HPDE6-E6E7 (cell line): ENCODE measurements around the gene RSPH1.
A peak's percentile ranks its signal among the peaks of the same experiment; 100 is the strongest.

Experiments
- DNase-seq: peaks from one replicate; pipeline ENCODE4 v3.0.0; 2011; ENCODE audit warnings: missing footprints; ENCODE audit errors: extremely low spot score

The RSPH1 gene

DNA sequence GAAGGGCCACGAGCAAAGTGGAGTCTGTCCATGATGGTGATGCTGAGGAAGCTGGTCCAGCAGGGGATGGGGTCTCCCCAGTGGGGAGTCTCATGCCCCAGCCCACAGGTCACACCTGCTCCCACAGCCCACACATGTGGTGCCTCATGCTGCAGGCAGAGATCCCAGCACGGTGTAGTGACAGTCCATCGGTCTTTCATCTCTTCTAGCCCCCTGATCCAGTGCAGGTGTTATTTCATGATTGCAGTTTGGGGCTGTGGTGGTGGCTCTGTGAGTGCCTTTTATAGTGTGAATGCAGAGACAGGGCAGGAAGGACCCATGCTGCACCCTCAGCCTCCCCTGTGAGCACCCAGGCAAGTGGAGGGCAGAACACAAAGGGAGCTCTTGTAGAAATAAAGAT is 47.3 kb downstream of the RSPH1 start:
- no peak for DNase-seq

DNA sequence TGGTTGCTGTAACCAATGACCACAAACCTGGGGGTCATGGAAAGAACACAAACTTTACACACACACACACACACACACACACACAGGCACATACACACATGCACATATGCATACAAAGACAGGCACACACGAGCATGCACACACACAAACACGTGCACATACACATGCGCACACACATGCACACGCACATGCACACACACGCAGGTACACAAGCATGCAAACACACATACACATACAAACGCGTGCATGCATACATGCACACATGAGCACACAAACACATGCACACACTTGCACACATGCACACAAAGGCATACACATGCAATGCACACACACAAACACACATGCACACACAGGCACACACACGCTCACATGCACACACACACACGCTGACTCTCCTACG is 48.3 kb downstream of the RSPH1 start:
- DNase-seq, result no peak

DNA sequence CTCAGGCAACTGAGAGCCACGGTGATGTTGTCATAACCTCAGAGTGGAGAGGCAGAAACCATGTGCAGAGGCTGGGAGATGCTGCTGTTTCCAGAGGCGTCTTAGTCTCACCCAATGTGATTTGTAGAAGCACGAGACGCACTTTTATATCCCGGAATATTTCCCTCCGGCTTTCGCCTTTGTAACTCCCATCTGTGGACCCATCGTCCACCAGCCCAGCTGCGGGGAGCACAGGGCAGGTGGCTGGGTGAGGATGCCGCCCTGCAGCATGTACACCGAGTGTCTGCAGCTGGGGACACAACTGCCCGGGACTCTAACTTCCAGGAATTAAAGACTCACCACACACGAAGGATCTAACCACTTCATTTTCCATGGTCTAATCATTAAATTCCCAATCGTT is 48.8 kb downstream of the RSPH1 start:
- no peak for DNase-seq

DNA sequence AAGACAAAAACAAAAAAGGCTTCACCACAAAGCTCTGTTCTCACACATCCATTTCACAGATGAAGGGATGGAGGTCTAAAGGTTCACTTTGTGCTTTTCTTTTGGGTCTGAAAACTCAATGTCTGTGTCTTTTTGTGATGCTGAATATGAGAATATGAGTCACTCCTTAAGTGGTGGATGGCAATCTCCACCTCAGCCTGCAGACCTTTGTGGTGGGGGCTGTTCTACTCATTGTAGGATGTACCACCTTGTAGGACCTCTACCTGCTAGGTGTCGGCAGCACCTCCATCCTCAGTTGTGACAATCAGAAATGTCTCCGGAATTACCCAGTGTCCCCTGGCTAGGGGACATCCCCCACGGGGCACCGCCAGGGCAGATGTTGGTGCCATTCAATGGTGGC is 49.5 kb downstream of the RSPH1 start:
- no peak for DNase-seq

DNA sequence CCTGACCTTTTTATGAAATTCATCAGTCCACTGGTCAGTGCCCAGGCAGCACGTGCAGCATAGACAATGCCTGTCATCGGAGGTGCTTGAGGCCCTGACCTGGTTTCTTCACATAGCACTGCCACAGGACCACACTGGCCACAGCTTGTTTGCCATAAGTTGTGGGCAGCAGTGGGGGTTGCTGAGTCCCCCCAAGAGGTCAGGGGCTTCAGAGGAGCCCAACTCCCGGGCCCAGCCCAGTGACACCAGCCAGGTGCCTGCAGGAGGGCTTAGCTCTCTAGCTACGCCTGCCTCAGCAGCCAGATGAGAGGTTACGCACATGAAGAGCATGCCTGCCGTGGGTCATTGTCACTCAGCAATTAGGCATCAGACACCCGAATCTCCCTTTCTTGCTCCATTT is 50.7 kb downstream of the RSPH1 start:
- no peak for DNase-seq

DNA sequence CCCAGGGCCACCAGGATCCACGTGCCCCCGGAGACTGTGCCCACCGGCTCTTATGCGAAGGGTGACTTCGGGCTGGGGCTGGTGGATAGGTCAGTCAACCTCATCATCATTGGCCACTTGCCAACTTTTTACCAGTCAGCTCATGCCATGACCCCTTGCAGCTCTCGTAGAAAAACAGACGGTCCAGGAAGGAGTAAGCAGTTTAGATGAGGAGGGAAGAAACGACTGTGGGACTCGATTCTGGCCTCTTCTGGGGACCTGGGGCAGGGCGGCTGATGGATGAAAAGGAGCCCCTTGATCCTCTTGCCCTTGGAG is 51.3 kb downstream of the RSPH1 start:
- DNase-seq, result no peak

DNA sequence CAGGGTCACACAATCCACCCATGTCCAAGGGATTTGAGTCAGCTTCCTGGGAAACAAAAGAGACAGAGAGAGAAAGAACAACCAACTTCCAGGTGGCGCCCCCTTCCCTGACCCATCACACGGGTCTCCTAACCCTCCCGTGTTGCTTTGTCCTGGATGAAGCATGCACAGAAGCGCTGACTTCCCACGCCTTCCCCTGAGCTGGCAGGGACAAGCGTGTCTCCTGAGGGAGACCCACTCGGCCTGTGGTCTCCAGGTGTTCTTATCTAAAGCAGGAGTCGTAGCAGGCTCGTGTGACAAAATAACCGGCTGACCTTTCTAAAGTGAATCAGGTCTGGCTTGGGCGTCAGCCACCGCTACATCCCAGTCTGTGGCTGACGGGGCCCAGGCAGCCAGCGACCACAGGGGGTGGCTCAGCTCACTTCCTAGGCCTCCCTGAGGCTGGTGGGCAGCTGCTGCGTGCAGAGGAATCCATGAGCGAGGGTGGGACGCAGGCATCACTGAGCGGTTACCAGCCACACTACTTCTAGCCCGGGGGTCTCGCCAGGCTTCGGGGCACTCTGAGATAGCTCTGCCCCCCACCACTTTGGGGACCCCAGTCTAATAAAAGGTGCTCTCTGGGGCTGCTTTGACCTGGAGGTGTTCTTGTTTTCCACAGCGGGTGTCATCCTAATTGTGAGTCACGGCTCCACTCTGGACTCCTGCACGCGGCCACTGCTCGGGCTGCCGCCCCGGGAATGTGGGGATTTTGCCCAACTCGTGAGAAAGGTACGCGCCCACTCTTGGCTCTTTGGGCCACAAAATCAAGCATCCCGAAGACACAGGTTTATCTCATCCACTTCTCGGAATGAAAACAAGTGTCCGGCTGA is 51.9 kb downstream of the RSPH1 start:
- no peak for DNase-seq

DNA sequence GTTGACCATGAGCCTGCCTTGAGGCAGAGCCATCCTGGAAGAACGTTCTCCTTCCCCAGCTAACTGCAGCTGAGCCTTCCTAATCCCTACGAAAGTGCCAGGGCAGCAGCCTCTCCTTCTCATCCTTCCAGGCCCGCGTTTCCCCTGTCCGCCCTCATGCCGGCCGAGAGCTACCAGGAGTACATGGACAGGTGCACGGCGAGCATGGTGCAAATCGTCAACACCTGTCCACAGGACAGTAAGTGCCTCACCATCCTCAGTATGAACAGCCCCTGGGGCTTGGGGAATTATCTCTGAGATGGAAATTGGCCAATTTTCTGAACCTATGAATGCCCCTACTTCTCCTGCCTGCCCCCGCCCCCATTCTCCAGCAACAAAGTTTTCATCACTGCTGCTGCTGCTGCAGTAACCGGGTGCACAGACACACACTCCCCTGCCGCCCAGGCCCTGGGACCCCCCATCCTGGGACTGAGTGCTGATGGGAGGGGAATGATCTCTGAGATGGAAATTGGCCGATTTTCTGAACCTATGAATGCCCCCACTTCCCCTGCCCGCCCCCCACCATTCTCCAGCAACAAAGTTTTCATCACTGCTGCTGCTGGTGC is 52.7 kb downstream of the RSPH1 start:
- no peak for DNase-seq

DNA sequence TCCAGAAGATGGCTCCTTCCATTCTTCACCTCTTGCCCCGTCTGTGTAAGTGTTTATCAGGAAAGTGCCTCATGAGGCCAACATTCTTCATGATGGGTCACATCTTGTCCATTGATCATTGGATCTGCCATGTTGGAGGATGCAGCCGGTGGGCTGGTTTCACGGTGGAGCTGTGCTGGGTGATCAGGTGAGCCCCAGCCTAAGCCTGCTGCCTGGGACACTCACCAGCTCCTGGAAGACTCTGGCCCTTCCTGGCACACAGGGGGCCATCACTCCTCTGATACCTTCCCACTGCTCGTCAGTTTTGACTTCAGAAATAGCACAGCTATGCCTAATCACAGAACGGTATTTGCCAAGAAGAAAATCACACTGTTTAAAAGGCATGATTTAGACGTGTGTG is 54.1 kb downstream of the RSPH1 start:
- DNase-seq, result no peak

DNA sequence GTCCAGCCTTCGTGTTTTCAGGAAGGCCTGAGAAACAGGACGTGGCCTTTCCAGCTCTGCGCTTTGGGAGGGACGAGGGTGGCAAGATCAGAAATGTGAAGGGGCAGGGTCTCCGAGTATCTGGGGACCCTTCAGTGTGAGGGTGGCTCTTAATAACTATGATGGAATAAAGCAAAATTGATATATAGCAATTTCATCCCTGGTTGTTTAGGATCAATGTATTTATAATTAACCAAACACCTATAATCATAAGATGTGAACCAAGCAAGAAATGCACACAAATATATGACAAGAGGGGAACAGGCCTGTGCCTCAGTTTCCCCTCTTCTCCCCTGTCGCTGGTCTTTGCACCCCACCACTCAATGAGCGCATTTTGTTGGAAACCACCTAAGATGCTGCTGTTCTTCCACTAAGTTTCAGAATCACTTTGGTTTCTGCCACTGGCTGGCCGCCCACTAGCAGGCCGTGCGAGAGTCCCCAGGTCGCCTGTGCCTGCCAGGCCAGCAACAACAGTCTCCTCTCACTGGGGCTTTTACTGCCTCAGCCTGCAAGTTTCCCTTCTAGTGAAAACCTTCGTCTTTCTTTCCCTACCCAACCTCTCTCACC is 55.7 kb downstream of the RSPH1 start:
- DNase-seq, result no peak

DNA sequence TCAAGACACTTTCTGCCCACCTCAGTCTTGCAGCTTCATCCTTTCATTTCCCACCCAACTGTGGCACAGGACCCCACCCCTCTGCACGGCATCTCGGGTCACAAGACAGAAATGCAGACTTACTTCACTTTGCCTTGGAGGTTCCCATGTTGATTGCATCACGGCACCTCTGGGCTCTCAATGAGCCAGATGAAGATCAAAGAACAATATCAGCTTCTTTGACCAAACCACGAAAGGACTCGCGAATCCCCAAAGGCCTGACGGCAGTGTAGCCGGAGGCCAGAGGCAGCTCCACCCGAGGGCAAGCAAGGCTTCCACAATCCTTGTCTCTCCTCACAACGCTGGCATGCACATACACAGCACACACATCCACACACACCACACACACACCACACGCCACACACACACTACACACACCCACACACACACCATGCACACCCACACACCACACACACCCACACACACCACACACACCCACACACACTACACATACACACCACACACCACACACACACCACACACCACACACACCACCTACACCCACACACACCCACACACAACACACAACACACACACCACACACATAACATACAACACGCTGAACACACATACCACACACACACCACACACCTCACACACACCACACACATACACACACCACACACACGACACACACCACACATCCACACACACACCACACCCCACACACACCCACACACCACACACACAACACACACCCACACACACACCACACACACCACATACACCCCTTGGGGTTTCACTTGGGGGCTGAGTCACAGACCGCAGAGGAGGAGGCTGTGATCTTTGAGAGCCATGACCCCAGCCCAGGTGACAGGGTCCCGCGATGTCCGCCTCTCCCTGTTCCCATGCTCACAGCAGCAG is 56.5 kb downstream of the RSPH1 start:
- DNase-seq, result no peak

DNA sequence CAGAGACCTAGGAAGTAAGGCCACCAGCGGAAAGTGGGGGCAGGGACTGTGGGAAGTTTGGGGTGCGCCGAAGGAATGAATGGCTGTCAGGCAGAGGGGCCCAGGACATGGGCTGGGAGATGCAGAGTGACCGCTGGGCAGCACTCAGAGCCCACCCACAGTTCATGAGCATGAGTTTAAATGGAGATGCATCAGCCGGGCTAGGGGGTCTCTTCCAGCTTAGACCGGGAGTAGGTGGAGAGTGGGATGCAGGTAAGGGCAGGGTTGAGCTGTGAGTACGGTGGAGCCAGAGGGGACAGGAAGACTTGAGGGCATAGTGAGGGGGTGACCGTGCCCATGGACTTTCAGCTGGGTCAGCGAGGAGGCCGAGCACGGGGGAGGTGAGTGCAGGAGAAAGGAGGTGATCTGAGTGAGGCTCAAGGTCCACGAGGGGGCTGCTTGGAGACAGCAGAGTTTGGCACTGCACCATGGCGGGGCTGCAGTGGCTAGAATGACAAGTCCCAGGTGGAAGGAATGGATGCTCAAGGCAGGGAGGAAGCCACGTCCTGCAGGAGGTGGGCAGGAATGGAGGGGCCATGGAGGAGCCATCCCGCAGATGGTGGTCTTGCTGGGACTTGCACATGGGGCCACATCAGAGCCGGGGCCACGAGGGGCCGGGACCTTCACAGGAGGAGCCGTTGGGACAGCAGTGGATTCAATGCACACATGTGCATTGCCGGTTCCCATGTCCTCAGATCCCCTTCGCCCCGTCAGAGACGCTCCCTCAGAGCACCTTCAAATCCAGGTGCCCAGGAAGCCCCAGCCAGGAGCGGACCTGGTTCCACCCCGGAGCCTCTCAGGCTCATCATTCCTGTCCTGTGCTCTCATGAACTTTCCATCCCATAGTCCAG is 57.5 kb downstream of the RSPH1 start:
- DNase-seq, result no peak

DNA sequence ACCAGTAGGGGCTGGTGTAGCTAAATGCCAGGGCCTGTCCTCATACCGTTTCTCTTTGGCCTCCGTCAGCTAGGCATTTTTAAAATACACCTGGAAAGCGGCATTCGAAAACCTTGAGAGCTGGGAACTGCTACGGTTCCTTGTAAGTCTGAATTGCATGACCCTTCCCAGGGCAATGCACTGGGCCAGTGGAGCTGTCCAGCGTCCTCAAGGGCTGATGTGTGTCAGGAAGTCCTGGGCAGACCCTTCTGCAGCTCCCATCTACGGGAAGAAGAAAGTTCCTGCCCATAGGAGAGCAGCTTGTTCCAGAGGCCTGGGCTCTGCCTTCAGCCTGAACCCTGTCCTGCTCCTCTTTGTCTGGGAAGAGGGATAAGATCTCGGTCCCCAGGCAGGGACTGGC is 58.2 kb downstream of the RSPH1 start:
- DNase-seq, result no peak

DNA sequence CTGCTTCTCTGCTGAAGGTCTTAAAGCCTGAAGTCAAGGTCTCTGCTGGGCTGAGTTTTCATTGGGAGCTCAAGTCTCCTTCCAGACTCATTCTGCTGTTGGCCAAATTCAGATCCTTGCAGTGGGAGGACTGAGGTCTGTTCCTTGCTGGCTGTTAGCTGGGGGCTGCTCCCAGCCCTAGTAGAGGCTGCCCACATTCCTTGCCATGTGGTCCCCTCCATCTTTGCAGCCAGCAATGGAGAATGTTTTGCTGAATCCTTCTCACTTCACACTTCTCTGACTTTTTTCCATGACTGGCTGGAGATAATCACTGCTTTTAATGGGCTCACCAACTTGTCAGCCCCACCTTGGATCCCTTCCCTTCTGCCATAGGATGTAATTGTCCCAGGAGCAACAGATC is 59.1 kb downstream of the RSPH1 start:
- DNase-seq, result no peak

DNA sequence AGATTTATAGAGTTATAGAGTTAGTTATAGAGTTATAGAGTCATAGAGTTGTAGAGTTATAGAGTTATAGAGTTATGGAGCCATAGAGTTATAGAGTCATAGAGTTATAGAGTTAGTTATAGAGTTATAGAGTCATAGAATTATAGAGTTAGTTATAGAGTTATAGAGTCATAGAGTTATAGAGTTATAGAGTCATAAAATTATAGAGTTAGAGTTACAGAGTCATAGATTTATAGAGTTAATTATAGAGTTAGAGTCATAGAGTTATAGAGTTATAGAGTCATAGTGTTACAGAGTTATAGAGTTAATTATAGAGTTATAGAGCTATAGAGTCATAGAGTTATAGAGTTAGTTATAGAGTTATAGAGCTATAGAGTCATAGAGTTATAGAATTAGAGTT is 60.2 kb downstream of the RSPH1 start:
- no peak for DNase-seq

DNA sequence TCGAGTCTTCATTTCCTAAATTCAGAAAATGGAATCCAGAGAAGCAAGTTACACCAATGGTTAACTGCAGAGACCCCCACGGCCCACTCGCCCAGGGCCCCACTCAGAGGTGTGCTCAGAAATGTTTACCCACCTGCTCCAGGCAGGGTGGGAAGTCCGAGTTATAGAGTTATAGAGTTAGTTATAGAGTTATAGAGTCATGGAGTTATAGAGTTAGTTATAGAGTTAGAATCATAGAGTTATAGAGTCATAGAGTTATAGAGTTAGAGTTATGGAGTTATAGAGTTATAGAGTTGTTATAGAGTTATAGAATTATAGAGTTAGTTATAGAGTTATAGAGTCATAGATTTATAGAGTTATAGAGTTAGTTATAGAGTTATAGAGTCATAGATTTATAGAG is 60.6 kb downstream of the RSPH1 start:
- no peak for DNase-seq

DNA sequence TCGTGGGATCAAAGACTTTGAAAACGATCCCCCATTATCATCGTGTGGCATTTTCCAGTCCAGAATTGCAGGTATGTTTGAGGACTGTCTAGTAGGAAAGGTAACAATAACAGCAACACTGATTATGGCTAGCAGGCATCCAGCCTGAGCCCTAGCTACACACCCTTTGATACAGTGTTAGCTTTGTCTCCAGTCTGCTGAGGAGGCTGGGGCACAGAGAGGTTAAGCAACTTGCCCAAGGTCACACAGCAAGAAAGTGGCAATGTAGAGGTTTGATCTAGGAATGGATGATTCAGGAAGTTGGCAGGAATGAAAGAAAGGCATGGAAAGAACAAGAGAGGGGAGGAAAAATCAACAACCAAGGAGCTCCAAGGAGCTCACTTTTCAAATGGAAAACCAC is 61.1 kb downstream of the RSPH1 start:
- no peak for DNase-seq

DNA sequence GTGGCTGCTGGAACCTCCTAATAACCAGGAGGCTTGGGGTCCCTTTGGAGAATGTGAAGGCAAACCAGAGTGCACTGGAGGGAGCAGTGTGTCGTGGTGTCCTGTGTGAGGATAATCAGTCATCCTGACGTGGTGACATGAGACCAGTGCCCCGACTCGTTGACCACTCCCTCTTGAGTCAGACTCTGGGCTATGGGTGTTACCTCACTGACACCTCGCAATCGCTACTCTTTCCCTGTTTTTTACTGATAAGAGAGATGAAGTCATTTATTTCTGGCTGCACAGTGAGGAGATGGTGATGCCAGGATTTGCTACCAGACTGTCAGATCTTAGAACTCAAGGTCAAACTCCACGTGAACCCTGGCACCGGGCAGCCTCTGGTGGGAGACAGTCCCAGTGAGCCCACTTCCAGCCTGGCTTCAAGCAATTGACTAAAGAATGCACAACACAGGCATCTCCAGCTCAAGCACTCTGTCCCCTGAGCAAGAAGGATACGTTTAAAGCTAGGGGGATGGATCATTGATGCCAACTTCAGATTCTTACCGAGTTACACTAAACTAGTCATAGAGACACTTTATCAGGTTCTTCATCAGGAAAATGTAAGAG is 62.0 kb downstream of the RSPH1 start:
- DNase-seq, result peak; percentile 47

DNA sequence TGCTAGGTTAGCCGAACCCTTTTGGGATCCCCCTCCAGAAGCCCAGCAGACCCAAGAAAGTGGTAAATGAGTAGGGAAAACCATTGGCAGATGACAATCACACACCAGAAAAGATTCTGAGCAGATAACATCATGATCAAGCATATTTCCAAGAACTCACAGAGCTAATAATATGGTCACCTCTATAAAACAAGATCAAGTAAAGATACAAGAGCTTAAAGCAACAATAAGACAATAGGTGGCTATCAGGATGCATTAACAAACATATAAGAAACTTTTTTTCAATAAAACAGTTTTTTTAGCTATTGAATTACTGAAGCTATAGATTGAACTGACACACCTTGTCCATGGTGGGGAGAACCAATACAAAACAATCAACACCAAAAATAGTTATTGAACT is 63.3 kb downstream of the RSPH1 start:
- no peak for DNase-seq

DNA sequence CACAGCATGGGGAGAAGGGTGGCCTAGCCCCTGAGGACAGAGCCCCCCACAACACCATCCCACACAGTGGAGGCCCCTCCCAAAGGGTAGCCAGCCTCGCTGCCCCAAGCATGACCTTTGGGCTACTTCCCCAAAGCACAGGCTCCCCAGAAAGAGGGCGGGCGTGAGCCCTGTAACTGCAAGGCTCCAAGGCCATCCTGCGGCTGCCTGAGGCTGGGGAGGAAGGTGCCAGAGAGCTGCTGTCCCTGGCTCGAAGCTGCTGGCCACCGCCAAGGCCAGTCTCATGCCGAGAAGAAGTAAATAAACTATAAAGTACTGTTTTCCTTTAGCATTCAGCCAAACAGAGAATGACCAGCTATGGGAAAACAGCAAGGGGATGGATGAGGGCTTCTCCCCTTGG is 64.8 kb downstream of the RSPH1 start:
- DNase-seq, result no peak

DNA sequence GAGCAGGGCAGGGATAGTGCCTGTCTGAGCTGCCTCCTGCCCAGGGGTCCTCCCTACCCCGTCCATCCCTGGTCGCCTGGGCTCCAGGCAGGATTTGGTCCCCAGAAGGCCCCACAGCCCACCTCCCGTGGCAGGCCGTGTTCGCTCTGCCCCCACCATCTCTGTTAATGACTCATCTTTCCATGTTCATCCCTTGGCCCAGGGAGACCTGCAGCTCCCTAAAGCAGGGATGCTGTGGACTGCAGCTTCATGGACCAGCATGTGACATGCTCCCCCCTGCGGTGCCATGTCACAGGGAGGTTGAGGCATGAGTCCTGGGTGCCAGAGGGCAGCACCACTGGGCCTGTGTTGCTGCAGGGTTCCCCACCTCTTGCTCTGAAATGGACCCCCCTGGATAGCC is 65.5 kb downstream of the RSPH1 start:
- DNase-seq, result no peak
